ENCODE measurements around the gene ZNF777.

- TF ChIP-seq CTCF (IDR thresholded peaks at IDR 0.05; ENCODE audit: low read length) = no peak
- no peak for TF ChIP-seq EZH2 (optimal IDR thresholded peaks at IDR 0.05; ENCODE audit: low read depth, low read length)
- no peak for TF ChIP-seq EZH2phosphoT487 (IDR thresholded peaks at IDR 0.05; ENCODE audit: low read length)
These were observed 15.9 kb upstream of the ZNF777 start for GRCh38 chr7:149476791-149477190.
